Mesendoderm (in vitro differentiated cells): ENCODE measurements around the gene KCNQ5.

ENCODE experiments used
- DNase-seq: peaks from one replicate; pipeline ENCODE4 v3.0.0; 2013
- H2AK5ac ChIP-seq: 2 replicates; pipeline ENCODE4 v1.6.1; 2013; ENCODE audit warnings: low read length, inconsistent platforms
- H2BK120ac ChIP-seq: 2 replicates; pipeline ENCODE4 v1.6.1; 2013; ENCODE audit warnings: low read depth, mild to moderate bottlenecking, low read length, moderate library complexity, mixed read lengths
- H2BK15ac ChIP-seq: replicated peaks from 2 replicates; pipeline ENCODE4 v1.6.1; 2013; ENCODE audit warnings: low read depth, mild to moderate bottlenecking, moderate library complexity
- H2BK5ac ChIP-seq: 2 replicates; pipeline ENCODE4 v1.6.1; 2013; ENCODE audit warnings: low read length, inconsistent platforms
- H3K18ac ChIP-seq: 2 replicates; pipeline ENCODE4 v1.6.1; 2013; ENCODE audit warnings: mild to moderate bottlenecking, low read length, mixed read lengths
- H3K23ac ChIP-seq: one replicate; pipeline ENCODE4 v1.6.1; 2013; ENCODE audit warnings: low read length
- H3K27ac ChIP-seq: 2 replicates; pipeline ENCODE4 v1.5.1; 2013; ENCODE audit warnings: low read depth, mild to moderate bottlenecking, inconsistent platforms, low read length, moderate library complexity
- H3K27me3 ChIP-seq: 2 replicates; pipeline ENCODE4 v1.6.1; 2013; ENCODE audit warnings: low read length, control low read depth, mild to moderate bottlenecking, inconsistent platforms; ENCODE audit not compliant: insufficient read depth, poor library complexity
- H3K36me3 ChIP-seq: 2 replicates; pipeline ENCODE4 v1.6.1; 2013; ENCODE audit warnings: low read length, inconsistent platforms; ENCODE audit not compliant: control insufficient read depth, insufficient read depth
- H3K4ac ChIP-seq: one replicate; pipeline ENCODE4 v1.6.1; 2013; ENCODE audit warnings: low read depth, mild to moderate bottlenecking, low read length, moderate library complexity
- H3K4me1 ChIP-seq: 2 replicates; pipeline ENCODE4 v1.6.1; 2013; ENCODE audit warnings: low read depth, low read length, inconsistent platforms; ENCODE audit not compliant: control insufficient read depth
- H3K4me2 ChIP-seq: 2 replicates; pipeline ENCODE4 v1.6.1; 2013; ENCODE audit warnings: low read length
- H3K4me3 ChIP-seq: 2 replicates; pipeline ENCODE4 v1.5.1; 2013; ENCODE audit warnings: mild to moderate bottlenecking, low read length
- H3K56ac ChIP-seq: one replicate; pipeline ENCODE4 v1.6.1; 2013; ENCODE audit warnings: low read length
- H3K79me1 ChIP-seq: 2 replicates; pipeline ENCODE4 v1.6.1; 2013; ENCODE audit warnings: low read length, inconsistent platforms
- H3K79me2 ChIP-seq: 2 replicates; pipeline ENCODE4 v1.6.1; 2013; ENCODE audit warnings: mild to moderate bottlenecking, low read length; ENCODE audit not compliant: control insufficient read depth, insufficient read depth
- H3K9ac ChIP-seq: 2 replicates; pipeline ENCODE4 v1.6.1; 2013; ENCODE audit warnings: low read length, inconsistent platforms
- H4K5ac ChIP-seq: one replicate; pipeline ENCODE4 v1.6.1; 2013; ENCODE audit warnings: low read length
- H4K8ac ChIP-seq: one replicate; pipeline ENCODE4 v1.6.1; 2013; ENCODE audit warnings: low read depth, mild to moderate bottlenecking, control low read depth, low read length, moderate library complexity
- WGBS: extraction: QIAGEN DNeasy Blood & Tissue Kit; methylation state at CpG from one replicate; pipeline ENCODE4 v1.1.7; 2013; ENCODE audit warnings: low lambda C conversion rate, missing lambda C conversion rate; ENCODE audit not compliant: insufficient coverage; ENCODE audit errors: extremely low coverage; 5-methylcytosine and 5-hydroxymethylcytosine counted together

The KCNQ5 gene

GRCh38 chr6:72946774-72947173 is 324.9 kb downstream of the KCNQ5 start:
- H3K4me2 ChIP-seq = no peak overlapping the region
- DNase-seq = no peak
- no peaks in the 10 kb centered on the region for H3K27me3 ChIP-seq
- H3K4me1 ChIP-seq = no peaks in the 10 kb centered on the region
- no peak overlapping the region for H3K56ac ChIP-seq
- no peaks in the 10 kb centered on the region for H3K79me2 ChIP-seq
- H3K4me3 ChIP-seq = no peak overlapping the region
- H2AK5ac ChIP-seq = no peak overlapping the region
- H3K9ac ChIP-seq = no peak overlapping the region
- no peak overlapping the region for H2BK120ac ChIP-seq
- no CpG with 5 or more reads among the region's 2 CpGs for WGBS
- H3K4ac ChIP-seq = no peak overlapping the region
- H3K79me1 ChIP-seq = no peaks in the 10 kb centered on the region
- no peaks in the 10 kb centered on the region for H3K36me3 ChIP-seq
- H2BK5ac ChIP-seq = no peak overlapping the region
- H4K5ac ChIP-seq = no peak overlapping the region
- H3K18ac ChIP-seq = no peak overlapping the region
- H2BK15ac ChIP-seq = no peak overlapping the region
- H4K8ac ChIP-seq = no peak overlapping the region
- no peak overlapping the region for H3K23ac ChIP-seq
- H3K27ac ChIP-seq = no peak overlapping the region

GRCh38 chr6:72947534-72947933 is 325.7 kb downstream of the KCNQ5 start:
- no peak overlapping the region for H3K56ac ChIP-seq
- no peak overlapping the region for H2AK5ac ChIP-seq
- H3K27me3 ChIP-seq = no peaks in the 10 kb centered on the region
- no CpG with 5 or more reads among the region's 1 CpG for WGBS
- no peak overlapping the region for H4K8ac ChIP-seq
- H4K5ac ChIP-seq = no peak overlapping the region
- no peak for DNase-seq
- H3K4ac ChIP-seq = no peak overlapping the region
- H3K4me2 ChIP-seq = no peak overlapping the region
- no peak overlapping the region for H2BK15ac ChIP-seq
- H3K79me1 ChIP-seq = no peaks in the 10 kb centered on the region
- H2BK120ac ChIP-seq = no peak overlapping the region
- H3K4me1 ChIP-seq = no peaks in the 10 kb centered on the region
- no peaks in the 10 kb centered on the region for H3K36me3 ChIP-seq
- H3K23ac ChIP-seq = no peak overlapping the region
- H3K18ac ChIP-seq = no peak overlapping the region
- no peaks in the 10 kb centered on the region for H3K79me2 ChIP-seq
- no peak overlapping the region for H3K9ac ChIP-seq
- no peak overlapping the region for H2BK5ac ChIP-seq
- H3K4me3 ChIP-seq = no peak overlapping the region
- no peak overlapping the region for H3K27ac ChIP-seq

GRCh38 chr6:72948153-72948552 is 326.3 kb downstream of the KCNQ5 start:
- Histone ChIP-seq H3K56ac (no peak overlapping the region), H3K27me3 (no peaks in the 10 kb centered on the region), H2AK5ac (no peak overlapping the region), H3K4me3 (no peak overlapping the region), H4K5ac (no peak overlapping the region), H2BK120ac (no peak overlapping the region), H3K79me2 (no peaks in the 10 kb centered on the region), H3K36me3 (no peaks in the 10 kb centered on the region), H4K8ac (no peak overlapping the region), H3K9ac (no peak overlapping the region), H2BK5ac (no peak overlapping the region), H3K79me1 (no peaks in the 10 kb centered on the region), H3K27ac (no peak overlapping the region), H3K4me2 (no peak overlapping the region), H3K23ac (no peak overlapping the region), H3K4me1 (no peaks in the 10 kb centered on the region), H2BK15ac (no peak overlapping the region), H3K4ac (no peak overlapping the region), H3K18ac (no peak overlapping the region)
- no CpG with 5 or more reads among the region's 1 CpG for WGBS
- DNase-seq = no peak

GRCh38 chr6:72950114-72950860 is 328.4 kb downstream of the KCNQ5 start:
- H4K8ac ChIP-seq = no peak overlapping the region
- no peaks in the 10 kb centered on the region for H3K27me3 ChIP-seq
- H2BK120ac ChIP-seq = no peak overlapping the region
- no peak overlapping the region for H3K27ac ChIP-seq
- H3K4ac ChIP-seq = no peak overlapping the region
- H4K5ac ChIP-seq = no peak overlapping the region
- H2AK5ac ChIP-seq = no peak overlapping the region
- no CpG with 5 or more reads among the region's 6 CpGs for WGBS
- H3K23ac ChIP-seq = no peak overlapping the region
- H3K79me1 ChIP-seq = no peaks in the 10 kb centered on the region
- H2BK5ac ChIP-seq = no peak overlapping the region
- H3K79me2 ChIP-seq = no peaks in the 10 kb centered on the region
- peak; percentile 69 for DNase-seq
- H3K4me1 ChIP-seq = no peaks in the 10 kb centered on the region
- no peak overlapping the region for H3K4me3 ChIP-seq
- H3K4me2 ChIP-seq = no peak overlapping the region
- no peak overlapping the region for H2BK15ac ChIP-seq
- H3K36me3 ChIP-seq = no peaks in the 10 kb centered on the region
- no peak overlapping the region for H3K18ac ChIP-seq
- no peak overlapping the region for H3K9ac ChIP-seq
- H3K56ac ChIP-seq = no peak overlapping the region

GRCh38 chr6:72952808-72953630 is 331.2 kb downstream of the KCNQ5 start:
- no peak overlapping the region for H3K4me3 ChIP-seq
- H2BK120ac ChIP-seq = no peak overlapping the region
- H3K27ac ChIP-seq = no peak overlapping the region
- H2BK15ac ChIP-seq = no peak overlapping the region
- no peak for DNase-seq
- H3K4ac ChIP-seq = no peak overlapping the region
- no CpG with 5 or more reads among the region's 2 CpGs for WGBS
- H3K27me3 ChIP-seq = no peaks in the 10 kb centered on the region
- no peaks in the 10 kb centered on the region for H3K36me3 ChIP-seq
- no peak overlapping the region for H4K5ac ChIP-seq
- H3K4me1 ChIP-seq = no peaks in the 10 kb centered on the region
- H3K18ac ChIP-seq = no peak overlapping the region
- H3K56ac ChIP-seq = no peak overlapping the region
- H3K79me1 ChIP-seq = no peaks in the 10 kb centered on the region
- H2BK5ac ChIP-seq = no peak overlapping the region
- H4K8ac ChIP-seq = no peak overlapping the region
- H3K9ac ChIP-seq = no peak overlapping the region
- H3K79me2 ChIP-seq = no peaks in the 10 kb centered on the region
- H3K4me2 ChIP-seq = no peak overlapping the region
- H3K23ac ChIP-seq = no peak overlapping the region
- H2AK5ac ChIP-seq = no peak overlapping the region
